ENCODE data around the gene P2RY6. TPM values are rescaled to one million over a fixed set of nuclear protein-coding genes. Genes with fewer than 3 reads are reported as not detected.

P2RY6 gene
- total RNA-seq, 1 donor from 2014 or later = not detected

- Mint-ChIP-seq H3K27me3 (ENCODE audit: low read depth) (no peaks in the 10 kb centered on the region), H3K9me3 (no peaks in the 10 kb centered on the region), H3K4me3 (no peak overlapping the region), H3K36me3 (ENCODE audit: low read depth) (no peaks in the 10 kb centered on the region), H3K27ac (ENCODE audit: unreplicated experiment) (no peak overlapping the region), H3K4me1 (peaks cover 26% of the 10 kb centered on the region)
- no peak for DNase-seq (ENCODE audit: low read depth, low spot score)
- TF ChIP-seq CTCF (conservative IDR thresholded peaks at IDR 0.05) = no peak
Observed at GRCh38 chr11:73290536-73290935, 18.4 kb downstream of the P2RY6 start.

GRCh38 chr11:73291196-73291595 is 19.1 kb downstream of the P2RY6 start:
- H3K4me3 Mint-ChIP-seq = no peak overlapping the region
- no peaks in the 10 kb centered on the region for H3K36me3 Mint-ChIP-seq (ENCODE audit: low read depth)
- no peak for DNase-seq (ENCODE audit: low read depth, low spot score)
- peaks cover 26% of the 10 kb centered on the region for H3K4me1 Mint-ChIP-seq
- no peak for TF ChIP-seq CTCF (conservative IDR thresholded peaks at IDR 0.05)
- no peaks in the 10 kb centered on the region for H3K9me3 Mint-ChIP-seq
- H3K27ac Mint-ChIP-seq (ENCODE audit: unreplicated experiment) = no peak overlapping the region
- H3K27me3 Mint-ChIP-seq (ENCODE audit: low read depth) = no peaks in the 10 kb centered on the region

- no peak for DNase-seq (ENCODE audit: low read depth, low spot score)
- H3K4me1 Mint-ChIP-seq = peaks cover 22% of the 10 kb centered on the region
- no peak overlapping the region for H3K4me3 Mint-ChIP-seq
- no peaks in the 10 kb centered on the region for H3K27me3 Mint-ChIP-seq (ENCODE audit: low read depth)
- H3K9me3 Mint-ChIP-seq = no peaks in the 10 kb centered on the region
- H3K36me3 Mint-ChIP-seq (ENCODE audit: low read depth) = no peaks in the 10 kb centered on the region
- TF ChIP-seq CTCF (conservative IDR thresholded peaks at IDR 0.05) = no peak
- H3K27ac Mint-ChIP-seq (ENCODE audit: unreplicated experiment) = no peak overlapping the region
Observed at GRCh38 chr11:73291781-73292524, 19.8 kb downstream of the P2RY6 start.

- DNase-seq (ENCODE audit: low read depth, low spot score) = no peak
- TF ChIP-seq CTCF (conservative IDR thresholded peaks at IDR 0.05) = no peak
- H3K27me3 Mint-ChIP-seq (ENCODE audit: low read depth) = no peaks in the 10 kb centered on the region
- H3K4me3 Mint-ChIP-seq = no peak overlapping the region
- no peak overlapping the region for H3K27ac Mint-ChIP-seq (ENCODE audit: unreplicated experiment)
- H3K4me1 Mint-ChIP-seq = peaks cover 18% of the 10 kb centered on the region
- no peaks in the 10 kb centered on the region for H3K36me3 Mint-ChIP-seq (ENCODE audit: low read depth)
- no peaks in the 10 kb centered on the region for H3K9me3 Mint-ChIP-seq
Observed at GRCh38 chr11:73292525-73292894, 20.4 kb downstream of the P2RY6 start.

- no peak for DNase-seq (ENCODE audit: low read depth, low spot score)
- Mint-ChIP-seq H3K9me3 (no peaks in the 10 kb centered on the region), H3K27ac (ENCODE audit: unreplicated experiment) (no peak overlapping the region), H3K27me3 (ENCODE audit: low read depth) (no peaks in the 10 kb centered on the region), H3K4me1 (peaks cover 14% of the 10 kb centered on the region), H3K4me3 (no peak overlapping the region), H3K36me3 (ENCODE audit: low read depth) (no peaks in the 10 kb centered on the region)
- no peak for TF ChIP-seq CTCF (conservative IDR thresholded peaks at IDR 0.05)
Observed at GRCh38 chr11:73293356-73293936, 21.3 kb downstream of the P2RY6 start.
